GM18867 (cell line): ENCODE data around the gene RBMS1.
A peak's percentile ranks its signal among the peaks of the same experiment; 100 is the strongest.

Source experiments
- ATAC-seq: cut with Tn5 transposase; IDR thresholded peaks from one replicate; pipeline ENCODE4 v1.9.1; 2021; ENCODE audit warnings: mild to moderate bottlenecking, moderate library complexity; ENCODE audit not compliant: unreplicated experiment

RBMS1 gene

GRCh38 chr2:160232905-160233475 lies 260.6 kb downstream of the RBMS1 start:
- ATAC-seq: no peak

DNA sequence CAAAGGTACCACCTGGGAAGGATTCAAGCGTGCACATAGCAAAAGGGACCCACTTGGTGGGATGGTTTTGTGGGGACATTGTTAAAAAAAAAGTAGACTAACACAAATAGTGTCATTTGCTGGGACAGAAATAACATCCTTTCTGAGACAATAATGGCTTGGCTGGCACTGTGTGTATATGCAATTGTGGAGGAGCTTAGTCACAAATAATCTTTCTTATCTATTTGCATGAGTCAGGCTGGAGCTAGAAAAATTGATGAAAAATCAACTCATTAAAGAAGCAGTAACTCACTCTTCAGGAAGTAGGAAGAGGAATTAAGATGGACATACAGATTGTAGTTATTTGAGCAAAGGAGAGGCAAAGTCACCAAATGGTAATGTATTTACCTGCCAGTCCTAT lies 264.0 kb downstream of the RBMS1 start:
- ATAC-seq: no peak

GRCh38 chr2:160228141-160228917 lies 265.3 kb downstream of the RBMS1 start:
- ATAC-seq: no peak

- no peak for ATAC-seq
Observed at GRCh38 chr2:160227293-160227915, 266.2 kb downstream of the RBMS1 start.

DNA sequence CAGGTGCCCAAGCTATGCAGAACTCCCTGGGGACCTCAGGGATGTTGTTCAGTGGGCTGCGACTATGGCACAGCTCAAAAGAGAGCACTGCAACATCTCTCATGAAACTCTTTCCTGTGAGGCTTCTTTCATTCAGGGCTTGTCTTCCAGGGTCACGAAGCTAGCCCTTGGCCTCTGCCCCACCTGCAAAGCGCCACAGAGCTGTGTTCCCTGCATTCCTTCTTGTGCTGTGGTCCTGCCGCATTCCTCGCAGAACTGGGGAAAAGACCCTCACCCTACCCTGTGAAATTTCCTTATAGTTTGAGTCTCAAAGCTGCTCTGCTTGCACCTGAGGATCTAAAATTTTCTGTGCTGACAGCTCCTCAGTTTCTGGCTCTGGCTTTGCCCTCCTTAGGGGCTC lies 267.2 kb downstream of the RBMS1 start:
- ATAC-seq: no peak

- no peak for ATAC-seq
Observed at GRCh38 chr2:160225722-160226121, 267.9 kb downstream of the RBMS1 start.

GRCh38 chr2:160224507-160224906 lies 269.1 kb downstream of the RBMS1 start:
- peak; percentile 22 for ATAC-seq

DNA sequence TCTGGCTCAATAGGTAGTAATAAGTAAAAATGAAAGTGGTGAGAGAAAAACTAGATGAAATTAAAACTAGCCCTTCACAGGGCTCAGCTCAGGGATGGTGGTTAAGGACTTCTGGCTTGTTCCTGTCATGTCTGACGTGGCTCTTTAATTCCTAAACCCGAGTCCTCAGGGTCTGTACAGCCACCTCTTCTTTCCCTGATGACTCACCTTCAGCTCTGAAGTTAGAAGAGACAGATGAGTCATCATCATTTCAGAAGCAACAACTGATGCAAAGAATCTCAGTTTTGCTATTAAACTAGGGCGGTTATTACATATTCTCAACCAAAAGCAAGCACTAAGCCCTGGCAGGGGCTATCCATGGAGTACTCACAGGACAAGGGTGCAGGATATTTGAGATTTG lies 269.5 kb downstream of the RBMS1 start:
- peak; percentile 93 for ATAC-seq

DNA sequence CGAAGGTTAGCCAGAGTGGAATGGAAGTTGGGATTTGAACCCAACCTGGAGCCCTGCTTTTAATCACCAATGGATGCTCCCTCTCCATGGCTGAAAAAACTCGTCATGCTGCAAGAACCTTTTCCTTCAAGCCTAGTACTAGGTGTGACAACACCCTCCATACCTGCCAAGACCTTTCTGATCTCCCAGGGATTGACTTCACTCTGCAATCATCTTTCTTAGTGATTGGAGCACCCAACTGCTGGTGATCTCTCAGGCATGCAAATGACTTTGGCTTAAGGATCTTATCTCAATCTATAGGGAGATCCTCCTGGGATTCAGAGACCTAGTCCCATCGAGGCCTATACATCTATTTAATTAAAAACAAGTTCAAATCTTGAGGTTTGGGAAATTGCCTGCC lies 270.0 kb downstream of the RBMS1 start:
- ATAC-seq: no peak

- no peak for ATAC-seq
Observed at GRCh38 chr2:160222546-160223283, 270.9 kb downstream of the RBMS1 start.
